SW480 (cell line): ENCODE measurements around the gene TDRD1.
"Not testable (repeated sequence)": the region's sequence is repeated elsewhere in the genome, so short reads cannot be mapped to it uniquely, and the experiment has no call there.

ENCODE experiments used
- DNase-seq: peaks from one replicate; pipeline ENCODE4 v3.0.0-alpha.2; 2016; ENCODE audit warnings: low spot score

Gene TDRD1

GRCh38 chr10:114179148-114179547 is at the start of gene TDRD1:
TSS of gene TDRD1 (plus strand) at chr10:114179353. CDS start at chr10:114187832, 8,479 bp downstream.
- no peak for DNase-seq

- no peak for DNase-seq
These were observed 48.1 kb upstream of the TDRD1 start for GRCh38 chr10:114131094-114131493.

DNA sequence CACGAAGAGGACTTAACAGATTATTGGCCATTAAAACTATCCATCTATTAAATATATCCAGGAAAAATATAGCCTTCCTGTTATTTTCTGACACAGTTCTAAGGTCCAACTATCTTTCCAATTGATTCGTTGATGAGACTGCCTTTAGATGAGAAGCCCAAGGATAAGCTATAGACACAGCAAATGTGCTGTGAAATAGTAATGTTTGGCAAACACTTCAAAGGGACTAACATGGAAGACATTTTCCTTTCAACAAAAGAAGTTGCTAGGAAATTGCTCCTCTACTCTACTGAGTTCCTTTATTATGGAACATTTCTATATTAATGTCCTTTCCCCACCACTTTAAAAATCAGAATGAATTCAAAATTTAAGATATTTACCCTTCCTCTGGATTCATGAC is 43.7 kb upstream of the TDRD1 start:
- DNase-seq: no peak

DNA sequence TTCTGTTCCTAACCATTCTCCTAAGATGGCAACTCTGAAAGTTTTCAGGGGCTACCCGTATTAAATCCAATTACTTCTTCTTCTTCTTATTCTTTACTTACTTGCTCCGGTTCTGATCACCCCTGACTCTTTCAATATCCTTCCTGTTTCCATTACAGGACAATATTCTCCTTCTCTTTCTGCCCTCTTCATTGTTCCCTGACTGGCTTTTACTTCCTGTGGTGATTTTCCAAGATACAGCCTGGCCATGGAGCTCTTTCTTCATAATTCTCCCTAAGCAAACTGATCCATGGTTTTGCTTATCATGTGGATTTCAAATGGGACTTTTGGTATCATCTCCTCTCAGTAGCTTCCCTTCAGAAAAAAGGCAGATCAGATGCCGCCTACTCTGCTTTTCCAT is 40.6 kb upstream of the TDRD1 start:
- DNase-seq: no peak

DNA sequence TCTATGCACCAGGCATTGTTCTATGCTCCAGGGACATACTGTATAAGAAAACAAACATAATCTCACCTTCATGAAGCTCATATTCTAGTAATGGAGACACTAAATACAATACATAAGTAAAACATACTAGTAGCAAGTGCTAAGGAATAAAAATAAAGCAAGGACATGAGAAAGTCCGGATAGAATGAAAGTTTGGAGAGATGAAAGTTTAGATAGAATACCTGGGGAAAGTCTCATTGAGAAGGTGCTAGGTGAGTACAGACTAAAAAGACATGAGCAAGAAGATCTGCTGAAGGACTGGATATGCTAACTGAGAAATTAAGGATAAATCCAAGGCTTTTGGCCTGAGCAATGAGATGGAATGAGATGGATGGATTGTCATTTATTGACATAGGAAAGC is 39.1 kb upstream of the TDRD1 start:
- no peak for DNase-seq

DNA sequence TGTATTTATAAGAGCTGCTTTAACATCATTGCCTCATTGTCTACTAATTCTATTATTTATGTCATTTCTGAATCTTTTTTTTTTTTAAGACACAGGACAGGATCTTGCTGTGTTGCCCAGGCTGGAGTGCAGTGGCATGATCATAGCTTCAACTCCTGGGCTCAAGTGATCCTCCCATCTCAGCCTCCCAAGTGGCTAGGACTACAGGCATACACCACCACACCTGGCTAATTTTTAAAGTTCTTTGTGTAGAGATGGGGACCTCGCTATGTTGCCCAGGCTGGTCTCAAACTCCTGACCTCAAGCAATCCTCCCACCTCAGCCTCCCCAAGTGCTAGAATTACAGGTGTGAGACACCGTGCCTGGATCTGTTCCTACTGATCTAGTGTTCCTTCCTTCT is 38.3 kb upstream of the TDRD1 start:
- not testable (repeated sequence) for DNase-seq

DNA sequence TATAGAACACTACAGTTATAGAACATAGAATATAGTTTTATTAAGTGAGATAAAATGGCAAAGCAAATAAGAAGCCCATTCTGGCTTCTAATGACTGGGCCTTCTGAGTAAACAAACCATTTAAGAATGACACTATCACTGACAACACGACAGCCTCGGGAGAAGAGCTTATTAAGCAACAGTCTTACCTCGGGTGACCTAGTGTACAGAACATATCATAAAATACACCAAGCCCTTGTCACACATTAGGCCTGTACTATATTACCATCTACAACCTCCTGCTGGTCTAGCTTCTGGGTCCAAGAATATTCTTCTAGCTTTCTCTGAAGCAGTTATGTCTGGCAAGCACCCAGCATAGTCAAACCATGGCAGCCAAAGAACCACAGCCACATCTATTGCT is 37.1 kb upstream of the TDRD1 start:
- DNase-seq: no peak

GRCh38 chr10:114143160-114143559 is 36.0 kb upstream of the TDRD1 start:
- no peak for DNase-seq

- not testable (repeated sequence) for DNase-seq
These were observed 29.7 kb upstream of the TDRD1 start for GRCh38 chr10:114149476-114149875.

GRCh38 chr10:114151486-114151885 is 27.7 kb upstream of the TDRD1 start:
- DNase-seq: peak; percentile 28

DNA sequence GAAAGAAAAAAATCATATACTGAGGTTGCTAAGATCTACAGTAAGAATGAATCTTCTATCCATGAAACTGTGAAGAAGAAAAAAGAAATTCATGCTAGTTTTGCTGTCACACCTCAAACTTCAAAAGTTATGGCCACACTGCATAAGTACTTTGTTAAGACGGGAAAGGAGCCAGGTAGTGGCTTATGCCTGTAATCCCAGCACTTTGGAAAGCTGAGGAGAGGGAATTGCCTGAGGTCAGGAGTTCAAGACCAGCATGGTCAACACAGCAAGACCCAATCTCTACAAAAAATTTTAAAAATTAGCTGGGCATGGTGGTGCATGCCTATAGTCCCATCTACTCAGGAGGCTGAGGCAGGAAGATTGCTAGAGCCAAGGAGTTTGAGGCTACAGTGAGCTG is 27.3 kb upstream of the TDRD1 start:
- DNase-seq: no peak

GRCh38 chr10:114157912-114158311 is 21.2 kb upstream of the TDRD1 start:
- DNase-seq: no peak

GRCh38 chr10:114163062-114163461 is 16.1 kb upstream of the TDRD1 start:
- no peak for DNase-seq

- DNase-seq: no peak
These were observed 13.1 kb upstream of the TDRD1 start for GRCh38 chr10:114166043-114166442.

DNA sequence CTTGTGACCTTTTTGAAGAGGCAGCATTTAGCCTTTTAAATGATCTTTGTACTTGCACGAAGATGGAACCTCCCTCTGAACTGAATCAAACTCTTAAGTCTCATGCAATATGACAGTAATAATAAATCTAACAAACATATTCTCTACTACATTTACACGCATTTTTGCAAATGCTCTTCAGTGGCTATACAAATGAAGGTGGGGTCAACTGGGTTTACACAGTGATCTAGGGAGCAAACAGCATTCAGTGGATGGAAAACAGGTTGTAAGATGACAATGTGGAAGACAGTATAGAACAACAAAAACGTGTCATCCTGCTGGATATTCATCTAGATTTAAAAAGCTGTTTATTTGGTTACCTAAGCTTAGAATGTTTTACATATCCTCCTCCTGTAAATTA is 12.7 kb upstream of the TDRD1 start:
- no peak for DNase-seq

DNA sequence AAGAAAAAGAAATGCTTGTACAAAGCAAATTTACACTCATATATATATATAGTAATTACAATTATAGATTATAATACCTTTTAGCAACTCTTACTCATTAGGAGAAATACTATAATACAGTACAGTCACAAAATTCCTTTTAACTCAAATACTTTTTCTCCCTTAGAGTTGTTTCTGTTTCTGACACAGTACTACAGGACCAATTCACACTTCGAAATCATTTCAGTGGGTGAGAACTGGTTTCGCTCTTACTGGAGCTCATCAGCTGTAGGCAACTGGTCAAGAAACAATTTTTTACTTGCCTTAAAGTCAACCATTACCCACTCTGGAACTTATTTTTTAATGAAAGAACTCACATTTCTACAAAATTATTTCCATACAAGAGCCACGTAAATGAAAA is 11.2 kb upstream of the TDRD1 start:
- no peak for DNase-seq

GRCh38 chr10:114168450-114169009 is 10.6 kb upstream of the TDRD1 start:
- no peak for DNase-seq

- peak; percentile 12 for DNase-seq
These were observed 6.9 kb upstream of the TDRD1 start for GRCh38 chr10:114172216-114172615.

DNA sequence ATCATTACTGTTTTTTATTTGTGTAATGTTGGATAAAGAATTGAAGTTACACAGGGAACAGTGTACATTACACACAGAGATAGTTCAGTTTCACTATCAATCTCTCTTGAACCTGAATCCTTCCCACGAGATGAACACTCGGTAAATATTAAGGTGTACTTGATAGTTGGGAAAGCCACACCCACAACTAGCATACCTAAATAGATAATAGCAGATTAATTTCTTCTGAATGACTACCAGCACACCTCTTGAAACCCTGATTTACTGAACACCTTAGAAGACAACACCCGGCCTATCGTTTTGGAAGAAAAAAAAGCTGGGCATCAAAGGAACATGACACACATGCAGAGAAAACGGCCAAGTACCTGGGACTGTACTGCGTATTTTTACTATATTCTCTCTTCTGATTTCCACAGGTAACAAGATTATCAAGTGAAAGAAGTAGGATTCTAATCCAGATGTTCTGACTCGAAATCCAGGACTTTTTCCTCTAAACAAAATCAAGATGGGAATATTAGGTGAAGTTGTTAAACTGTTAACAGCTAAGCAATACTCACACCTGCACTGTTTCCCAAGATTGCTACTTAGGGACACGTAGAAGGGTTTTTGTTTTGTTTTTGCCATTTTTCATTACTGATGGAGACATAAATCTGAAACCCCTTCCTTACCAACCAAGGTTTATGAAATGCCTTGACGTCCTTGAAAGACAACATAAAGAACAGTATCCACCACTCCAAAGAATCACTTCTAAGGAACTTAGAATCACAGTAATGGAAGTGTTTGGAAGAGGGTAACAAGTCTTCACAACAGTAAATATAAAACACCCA is 6.2 kb upstream of the TDRD1 start:
- DNase-seq: peak; percentile 46

DNA sequence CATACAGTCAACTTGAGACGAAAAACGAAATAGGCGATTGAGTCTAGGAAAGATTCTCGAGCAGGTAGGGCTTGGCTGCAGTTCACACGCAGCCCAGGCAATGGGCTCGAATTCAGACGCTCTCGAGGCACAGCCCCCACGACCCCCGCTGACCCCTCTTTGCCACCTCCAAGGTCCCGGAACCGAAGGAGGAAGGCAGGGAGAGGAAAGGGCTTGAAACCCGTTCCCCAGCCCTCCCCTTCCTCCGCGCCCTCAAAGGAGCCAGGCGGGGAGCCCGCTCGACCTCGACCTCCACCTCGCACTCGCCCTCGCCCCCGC is 5.6 kb upstream of the TDRD1 start:
- no peak for DNase-seq

- peak; percentile 98 for DNase-seq
These were observed 5.0 kb upstream of the TDRD1 start, which contains the start of gene CCDC186 for GRCh38 chr10:114173921-114174694. TSS of gene CCDC186 (minus strand) at chr10:114174203. CDS start at chr10:114163268, 10,935 bp downstream.

- no peak for DNase-seq
These were observed 4.4 kb upstream of the TDRD1 start for GRCh38 chr10:114174695-114175188.

DNA sequence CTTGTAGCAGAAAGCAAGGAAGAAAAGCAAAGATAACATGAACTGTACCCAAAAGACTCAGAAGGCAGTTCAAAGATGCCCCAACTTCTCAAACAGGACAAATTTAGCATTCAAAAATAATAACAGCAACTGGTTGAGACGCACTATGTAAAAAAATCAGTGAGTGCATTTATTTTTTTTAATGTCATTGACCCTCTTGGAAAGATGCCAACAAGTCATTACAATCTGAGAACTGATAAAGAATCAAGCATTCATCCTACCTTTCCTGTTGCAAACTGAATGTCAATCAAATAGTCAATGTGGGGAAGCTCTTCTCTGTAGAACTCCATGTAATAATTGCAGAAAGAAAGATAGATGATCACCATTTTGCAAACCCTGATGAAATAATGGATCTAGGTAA is 3.5 kb upstream of the TDRD1 start:
- DNase-seq: no peak
